Raji (cell line): Measurements from ENCODE around the gene NRF1.

Source experiments
- POLR2A ChIP-seq: IDR thresholded peaks from 2 replicates; pipeline ENCODE4 v1.6.1; 2011; ENCODE audit warnings: low read depth, low read length, control low read depth; ENCODE audit not compliant: insufficient read depth

The NRF1 gene

DNA sequence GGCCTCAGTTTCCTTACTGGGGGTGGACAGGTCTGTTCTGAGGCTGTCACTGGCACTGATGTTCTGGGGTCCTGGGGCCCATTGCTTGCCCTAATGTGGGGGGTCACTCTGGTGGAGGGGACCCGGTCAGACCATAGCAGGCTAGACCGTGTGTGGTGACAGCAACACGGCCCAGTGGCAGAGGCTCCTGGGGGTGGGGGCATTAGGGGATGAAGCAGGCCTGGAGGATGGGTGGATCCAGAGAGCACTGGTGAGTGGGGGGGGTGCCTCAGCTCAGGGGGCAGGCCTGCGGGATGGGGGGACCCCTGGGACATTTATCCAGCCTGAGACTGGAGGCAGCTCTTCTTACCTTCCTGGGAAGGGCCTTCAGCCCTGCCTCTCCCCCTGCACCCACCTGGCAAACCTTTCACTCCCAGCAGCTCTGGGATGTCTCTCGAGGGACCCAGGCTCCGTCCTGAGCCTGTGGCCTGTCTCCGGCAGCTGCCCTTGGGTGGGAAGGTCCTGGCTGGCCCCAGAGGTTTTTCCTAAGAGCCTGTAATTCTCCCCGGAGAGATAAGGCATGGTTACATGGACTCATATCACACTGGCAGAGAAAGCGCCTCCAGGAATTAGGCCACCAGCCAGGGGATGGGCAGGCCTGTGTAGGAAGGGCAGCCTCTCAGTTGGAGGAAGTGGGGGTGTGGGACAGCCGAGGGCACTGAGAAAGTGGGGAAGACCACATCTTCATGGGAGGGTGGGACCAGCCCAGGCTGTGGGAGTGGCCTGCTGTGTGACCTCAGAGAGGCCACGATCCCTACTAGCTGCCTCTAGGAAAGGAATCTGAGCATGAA is 193.6 kb downstream of the NRF1 start:
- no peak for TF ChIP-seq POLR2A
